Stimulated activated CD8-positive, alpha-beta memory T cell treated with anti-CD3 and anti-CD28 coated beads, Interleukin-15, amount 100 ng/mL, for 4 hours (primary cell): Measurements from ENCODE around the gene SUPT5H.

ENCODE experiments used
- DNase-seq, 2 donors: peaks; one replicate each; pipeline ENCODE4 v3.0.0-alpha.2; 2020; ENCODE audit warnings: low read depth in 2 of 2

The SUPT5H gene

GRCh38 chr19:39445196-39446111 lies at the start of gene SUPT5H:
SUPT5H (plus strand) TSS chr19:39445582; CDS start chr19:39445891, 309 bp downstream.
- peak; percentile 93 to 96 for DNase-seq

- DNase-seq, result peak; percentile 81 to 84
Observed at GRCh38 chr19:39397360-39398296, 47.8 kb upstream of the SUPT5H start.

DNA sequence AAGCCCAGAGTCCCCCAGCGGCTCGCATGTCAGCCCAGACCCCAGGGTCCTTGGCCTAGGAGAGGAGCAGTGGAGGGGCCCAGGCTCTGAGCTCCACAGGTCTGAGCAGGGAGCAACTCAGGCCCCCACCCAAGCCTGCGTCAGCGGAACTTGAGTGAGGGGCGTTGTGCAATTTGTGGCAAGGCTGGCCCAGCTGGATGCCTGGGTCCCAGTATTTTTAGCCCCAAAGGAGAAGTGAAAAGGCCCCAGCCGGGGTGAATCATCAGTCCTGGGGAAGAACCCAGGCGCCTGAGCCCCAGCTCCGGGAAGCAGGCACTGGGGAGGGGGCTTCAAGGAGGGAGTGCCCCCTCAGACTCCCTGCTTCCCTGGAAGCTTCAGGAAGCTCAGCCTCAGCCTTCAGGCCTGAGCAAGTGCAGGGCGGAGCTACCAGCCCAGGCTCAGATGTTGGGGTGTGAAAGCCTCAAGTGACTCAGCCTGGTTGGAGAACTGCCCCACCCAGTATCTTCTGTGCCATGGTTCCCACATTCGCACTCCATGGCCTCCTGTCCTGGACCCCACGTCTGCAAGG lies 47.0 kb upstream of the SUPT5H start:
- DNase-seq, result no peak

- no peak for DNase-seq
Observed at GRCh38 chr19:39399668-39400050, 45.7 kb upstream of the SUPT5H start.

- DNase-seq, result no peak
Observed at GRCh38 chr19:39400061-39400460, 45.3 kb upstream of the SUPT5H start.

DNA sequence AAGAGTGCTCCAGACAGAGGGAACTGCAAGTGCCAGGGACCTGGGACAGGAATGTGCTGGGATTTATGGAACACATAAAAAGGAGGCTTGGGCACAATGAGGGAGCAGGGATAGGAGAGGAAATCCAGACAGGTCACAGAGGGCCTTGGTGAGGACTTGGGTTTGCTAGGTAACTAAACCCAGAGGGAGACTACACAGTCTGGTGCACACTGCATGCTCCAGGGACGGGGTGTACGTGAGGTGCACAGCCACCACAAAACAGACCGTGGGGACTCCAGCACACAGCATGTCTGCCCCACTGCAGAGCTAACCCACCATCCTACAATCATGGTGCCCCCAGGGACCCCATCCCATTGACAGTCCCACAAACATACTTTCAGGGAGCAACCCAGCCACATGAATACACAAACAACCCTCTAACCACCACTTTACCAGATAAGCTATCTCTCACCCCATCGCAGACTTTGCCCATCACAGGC lies 44.3 kb upstream of the SUPT5H start:
- DNase-seq, result no peak

GRCh38 chr19:39401549-39402345 lies 43.6 kb upstream of the SUPT5H start:
- peak; percentile 66 to 70 for DNase-seq

- peak; percentile 68 to 70 for DNase-seq
Observed at GRCh38 chr19:39402346-39403300, 42.8 kb upstream of the SUPT5H start.

DNA sequence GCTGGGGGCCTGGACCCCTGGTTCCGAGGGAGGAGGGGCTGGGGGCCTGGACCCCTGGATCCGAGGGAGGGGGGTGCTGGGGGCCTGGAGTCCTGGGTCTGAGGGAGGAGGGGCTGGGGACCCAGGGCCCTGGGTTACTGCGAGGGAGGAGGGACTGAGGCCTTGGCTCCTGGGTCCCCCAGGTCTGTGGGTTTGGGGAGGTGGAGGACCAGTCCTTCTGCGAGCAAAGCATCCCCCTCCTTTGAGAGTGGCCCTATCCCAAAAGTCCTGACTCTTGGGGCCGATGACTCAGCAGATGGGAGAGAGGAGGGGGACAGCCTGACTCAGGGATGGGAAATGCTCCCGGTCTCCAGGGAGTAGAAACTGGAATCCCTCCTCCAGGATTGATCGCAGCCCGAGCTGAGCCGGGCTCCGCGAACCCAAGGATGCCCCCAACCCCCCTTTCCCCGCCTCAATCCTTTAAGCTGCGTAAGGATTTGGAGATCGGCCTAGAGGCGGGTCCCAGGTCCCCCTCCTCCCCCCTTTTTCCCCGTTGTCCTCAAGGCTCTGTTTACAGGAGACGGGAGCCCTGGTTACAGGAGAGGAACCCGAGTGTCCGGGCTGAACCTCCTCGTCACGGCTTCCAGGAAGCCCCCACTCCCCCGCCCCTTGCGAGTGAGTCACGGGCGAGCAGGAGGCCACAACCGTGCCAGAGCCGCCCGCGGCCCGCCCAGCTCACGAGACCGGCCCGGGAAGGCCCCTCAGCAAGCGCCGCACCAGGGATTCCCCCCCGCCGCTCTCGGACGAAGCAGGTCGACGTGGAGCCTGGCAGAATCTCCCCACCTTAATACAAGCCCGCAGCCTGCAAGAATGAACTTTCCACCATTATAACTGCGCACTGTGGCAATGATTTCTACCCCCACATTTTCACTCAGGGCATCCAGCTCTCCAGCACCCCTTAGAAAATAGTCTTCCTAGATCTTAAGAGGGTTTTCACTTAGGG lies 41.8 kb upstream of the SUPT5H start:
- DNase-seq, result peak; percentile 91 to 95

- no peak for DNase-seq
Observed at GRCh38 chr19:39405261-39405957, 40.0 kb upstream of the SUPT5H start.

- DNase-seq, result peak; percentile 78 to 85
Observed at GRCh38 chr19:39405958-39406655, 39.3 kb upstream of the SUPT5H start.

DNA sequence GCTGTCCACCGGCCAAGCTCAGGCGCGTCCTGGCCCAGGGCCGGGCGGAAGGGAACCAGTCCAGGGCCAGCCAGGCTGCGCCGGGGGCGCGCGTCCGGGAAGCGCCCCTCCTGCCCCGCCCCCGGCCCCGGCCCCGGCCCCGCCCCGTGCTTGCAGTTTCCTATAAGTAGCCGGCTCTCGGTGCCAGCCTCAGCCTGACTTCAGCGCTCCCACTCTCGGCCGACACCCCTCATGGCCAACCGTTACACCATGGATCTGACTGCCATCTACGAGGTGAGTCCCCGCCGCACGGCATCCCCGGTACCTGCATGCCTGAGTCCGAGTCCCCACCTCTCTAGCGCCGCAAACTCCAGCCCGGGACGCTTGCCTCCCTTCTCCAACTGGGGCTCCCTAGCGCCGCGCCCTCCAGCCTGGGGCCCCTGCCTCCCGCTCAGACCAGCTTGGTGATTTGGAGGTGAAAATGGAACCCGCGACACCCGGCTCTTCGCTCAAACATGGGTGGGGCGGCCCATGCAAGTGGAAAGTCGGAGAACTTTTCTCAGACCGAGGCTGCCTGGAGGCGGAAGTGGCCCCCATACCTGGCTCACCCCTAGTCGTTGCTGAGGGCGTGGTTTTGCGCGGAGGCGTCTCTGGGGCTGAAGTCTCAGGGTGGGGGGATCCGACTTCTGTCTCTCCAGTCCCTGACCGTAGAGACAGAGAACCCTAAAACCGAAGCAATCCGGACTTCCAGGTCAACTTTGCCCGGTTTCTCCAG lies 38.5 kb upstream of the SUPT5H start, which contains the start of gene ZFP36:
Gene ZFP36, plus strand, starts transcription at position 192 of the 754 bp plus-strand sequence. Its CDS starts 58 bp downstream, at position 250.
- peak; percentile 74 to 77 for DNase-seq

- no peak for DNase-seq
Observed at GRCh38 chr19:39407410-39407659, 38.0 kb upstream of the SUPT5H start.

DNA sequence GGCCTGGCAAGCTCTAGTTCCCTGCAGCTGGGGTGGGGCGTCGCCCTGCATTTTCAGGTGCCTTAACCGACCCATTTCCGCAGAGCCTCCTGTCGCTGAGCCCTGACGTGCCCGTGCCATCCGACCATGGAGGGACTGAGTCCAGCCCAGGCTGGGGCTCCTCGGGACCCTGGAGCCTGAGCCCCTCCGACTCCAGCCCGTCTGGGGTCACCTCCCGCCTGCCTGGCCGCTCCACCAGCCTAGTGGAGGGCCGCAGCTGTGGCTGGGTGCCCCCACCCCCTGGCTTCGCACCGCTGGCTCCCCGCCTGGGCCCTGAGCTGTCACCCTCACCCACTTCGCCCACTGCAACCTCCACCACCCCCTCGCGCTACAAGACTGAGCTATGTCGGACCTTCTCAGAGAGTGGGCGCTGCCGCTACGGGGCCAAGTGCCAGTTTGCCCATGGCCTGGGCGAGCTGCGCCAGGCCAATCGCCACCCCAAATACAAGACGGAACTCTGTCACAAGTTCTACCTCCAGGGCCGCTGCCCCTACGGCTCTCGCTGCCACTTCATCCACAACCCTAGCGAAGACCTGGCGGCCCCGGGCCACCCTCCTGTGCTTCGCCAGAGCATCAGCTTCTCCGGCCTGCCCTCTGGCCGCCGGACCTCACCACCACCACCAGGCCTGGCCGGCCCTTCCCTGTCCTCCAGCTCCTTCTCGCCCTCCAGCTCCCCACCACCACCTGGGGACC lies 37.6 kb upstream of the SUPT5H start:
- no peak for DNase-seq

DNA sequence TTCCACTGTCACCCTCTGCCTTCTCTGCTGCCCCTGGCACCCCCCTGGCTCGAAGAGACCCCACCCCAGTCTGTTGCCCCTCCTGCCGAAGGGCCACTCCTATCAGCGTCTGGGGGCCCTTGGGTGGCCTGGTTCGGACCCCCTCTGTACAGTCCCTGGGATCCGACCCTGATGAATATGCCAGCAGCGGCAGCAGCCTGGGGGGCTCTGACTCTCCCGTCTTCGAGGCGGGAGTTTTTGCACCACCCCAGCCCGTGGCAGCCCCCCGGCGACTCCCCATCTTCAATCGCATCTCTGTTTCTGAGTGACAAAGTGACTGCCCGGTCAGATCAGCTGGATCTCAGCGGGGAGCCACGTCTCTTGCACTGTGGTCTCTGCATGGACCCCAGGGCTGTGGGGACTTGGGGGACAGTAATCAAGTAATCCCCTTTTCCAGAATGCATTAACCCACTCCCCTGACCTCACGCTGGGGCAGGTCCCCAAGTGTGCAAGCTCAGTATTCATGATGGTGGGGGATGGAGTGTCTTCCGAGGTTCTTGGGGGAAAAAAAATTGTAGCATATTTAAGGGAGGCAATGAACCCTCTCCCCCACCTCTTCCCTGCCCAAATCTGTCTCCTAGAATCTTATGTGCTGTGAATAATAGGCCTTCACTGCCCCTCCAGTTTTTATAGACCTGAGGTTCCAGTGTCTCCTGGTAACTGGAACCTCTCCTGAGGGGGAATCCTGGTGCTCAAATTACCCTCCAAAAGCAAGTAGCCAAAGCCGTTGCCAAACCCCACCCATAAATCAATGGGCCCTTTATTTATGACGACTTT lies 36.8 kb upstream of the SUPT5H start:
- DNase-seq, result no peak
